B cell (primary cell): ENCODE data around the gene GSTT4. TPM values are rescaled to one million over a fixed set of nuclear protein-coding genes. Genes with fewer than 3 reads are reported as not detected.

ENCODE experiments used
- ATAC-seq: fragments of 200-7000 bp; cut with Tn5 transposase; one replicate; pipeline ENCODE4 v1.10.0; 2021; ENCODE audit warnings: low read depth, mild to moderate bottlenecking, moderate number of reproducible peaks, moderate library complexity
- CTCF ChIA-PET: fragments of 350-600 bp; sonication (Branson Sonifier 250); formaldehyde crosslinking; loops from one replicate; lab custom pipeline; 2021; ENCODE audit warnings: antibody characterized with exemption, inconsistent platforms; lab: Charles Lee
- POLR2A ChIA-PET: fragments of 350-600 bp; sonication (Branson Sonifier 250); formaldehyde crosslinking; loops from one replicate; lab custom pipeline; 2021; ENCODE audit warnings: antibody characterized with exemption; lab: Charles Lee
- DNase-seq: peaks from one replicate; pipeline ENCODE4 v3.0.0; 2013
- H2AFZ ChIP-seq: 2 replicates; pipeline ENCODE4 v1.6.1; 2012; ENCODE audit warnings: mild to moderate bottlenecking, low read depth, low read length; ENCODE audit not compliant: insufficient read depth, poor library complexity, severe bottlenecking
- H3K27ac ChIP-seq, 2 donors: 1 replicate in 1 of 2; 2 replicates in 1 of 2; pipeline ENCODE4 v1.5.1; 2012 to 2013; ENCODE audit warnings: low read length in 2 of 2, mild to moderate bottlenecking in 2 of 2, moderate library complexity in 1 of 2
- H3K27me3 ChIP-seq, 4 experiments: fragments of 200-600 bp in 1 of 4; sonication (generic) in 1 of 4; replicated peaks in 1 of 4; 1 replicate in 2 of 4; 2 replicates in 2 of 4; pipeline versions ENCODE4 v1.6.1 to v1.7.0; 2013 to 2016; ENCODE audit warnings: low read length in 3 of 4, mild to moderate bottlenecking in 2 of 4, mixed read lengths in 1 of 4, moderate library complexity in 1 of 4; ENCODE audit not compliant: insufficient read depth in 4 of 4, control insufficient read depth in 3 of 4; ENCODE audit errors: control extremely low read depth in 1 of 4
- H3K36me3 ChIP-seq, 2 experiments: replicated peaks in 1 of 2; 1 replicate in 1 of 2; 2 replicates in 1 of 2; pipeline versions ENCODE4 v1.6.1 to v1.7.1; 2013; ENCODE audit warnings: low read length in 1 of 2; ENCODE audit not compliant: insufficient read depth in 2 of 2, control insufficient read depth in 1 of 2; ENCODE audit errors: control extremely low read depth in 1 of 2, extremely low read depth in 1 of 2
- H3K4me1 ChIP-seq, 2 donors: fragments of 200-600 bp in 1 of 2; sonication (generic) in 1 of 2; 1 replicate in 1 of 2; 2 replicates in 1 of 2; pipeline versions ENCODE4 v1.5.1 to v1.6.1; 2013 to 2017; ENCODE audit warnings: low read length in 2 of 2; ENCODE audit not compliant: control insufficient read depth in 2 of 2, insufficient read depth in 2 of 2
- H3K4me2 ChIP-seq: replicated peaks from 2 replicates; pipeline ENCODE3; 2012; ENCODE audit warnings: mild to moderate bottlenecking, low read depth, low read length; ENCODE audit not compliant: poor library complexity, severe bottlenecking
- H3K4me3 ChIP-seq, 5 experiments: fragments of 200-600 bp in 1 of 5; sonication (generic) in 1 of 5; 1 replicate in 3 of 5; 2 replicates in 2 of 5; pipeline versions ENCODE4 v1.5.1 to v1.7.0; 2011 to 2016; ENCODE audit warnings: low read length in 4 of 5, mild to moderate bottlenecking in 4 of 5, low read depth in 2 of 5, control low read depth in 1 of 5, moderate library complexity in 1 of 5; ENCODE audit not compliant: insufficient read depth in 1 of 5; ENCODE audit errors: control extremely low read depth in 1 of 5, extremely low read depth in 1 of 5
- H3K79me2 ChIP-seq: fragments of 200-600 bp; sonication (generic); one replicate; pipeline ENCODE4 v1.6.0; 2016; ENCODE audit warnings: low read length; ENCODE audit not compliant: control insufficient read depth, insufficient read depth
- H3K9ac ChIP-seq: fragments of 200-600 bp; sonication (generic); 2 replicates; pipeline ENCODE4 v1.6.1; 2017; ENCODE audit warnings: mild to moderate bottlenecking, low read length, moderate library complexity
- H3K9me3 ChIP-seq, 3 donors: one replicate each; pipeline versions ENCODE4 v1.6.1 to v1.7.1; 2013; ENCODE audit warnings: low read length in 2 of 3; ENCODE audit not compliant: control insufficient read depth in 2 of 3, insufficient read depth in 1 of 3; ENCODE audit errors: control extremely low read depth in 1 of 3
- H4K20me1 ChIP-seq: 2 replicates; pipeline ENCODE4 v1.6.0; 2012; ENCODE audit warnings: mild to moderate bottlenecking, low read length; ENCODE audit not compliant: insufficient read depth, control insufficient read depth, poor library complexity, severe bottlenecking
- H3K27ac Mint-ChIP-seq: one replicate; pipeline ENCODE4 v1.8.0; 2021; ENCODE audit warnings: mixed read lengths
- H3K27me3 Mint-ChIP-seq: one replicate; pipeline ENCODE4 v1.8.0; 2021; ENCODE audit warnings: mixed read lengths
- H3K4me1 Mint-ChIP-seq: one replicate; pipeline ENCODE4 v1.8.0; 2021; ENCODE audit warnings: mixed read lengths
- H3K4me3 Mint-ChIP-seq: one replicate; pipeline ENCODE4 v1.8.0; 2021; ENCODE audit warnings: mixed read lengths
- H3K9me3 Mint-ChIP-seq: one replicate; pipeline ENCODE4 v1.8.0; 2022; ENCODE audit warnings: mixed read lengths; ENCODE audit not compliant: insufficient read depth
- EZH2 ChIP-seq: IDR thresholded peaks from 2 replicates; pipeline ENCODE4 v1.6.1; 2012; ENCODE audit warnings: borderline replicate concordance, low read depth, mild to moderate bottlenecking, moderate library complexity, low read length; ENCODE audit not compliant: insufficient read depth, poor library complexity, severe bottlenecking
- WGBS: methylation state at CpG from one replicate; pipeline ENCODE4 v1.1.5; 2013; ENCODE audit warnings: missing lambda C conversion rate; ENCODE audit not compliant: insufficient coverage; 5-methylcytosine and 5-hydroxymethylcytosine counted together
- intact Hi-C: fragments of 100-400 bp; cut with micrococcal nuclease; formaldehyde crosslinking; loops from one replicate; pipeline ENCODE4 v1.10.0; 2022
- polyA plus RNA-seq: library from polyadenylated mRNA; depleted of rRNA; stranded (reverse); fragments of >200 nt; gene quantifications from 2 replicates; pipeline ENCODE4 v1.2.3, GENCODE V29; 2012
- total RNA-seq, 2 donors: library from RNA; stranded (reverse); fragments of 120-200 nt in 1 of 2; gene quantifications; 1 replicate in 1 of 2; 2 replicates in 1 of 2; pipeline versions ENCODE4 v1.2.3 to v1.2.4, GENCODE V29; 2013 to 2022
- TF ChIP-seq, protein P1 (sequence below): fragments of 200-600 bp; IDR thresholded peaks from one replicate; pipeline ENCODE4 v1.8.0; 2022; ENCODE audit warnings: antibody characterized with exemption, mild to moderate bottlenecking

The GSTT4 gene
- total and polyA plus RNA-seq, 2 donors (not counting 1 experiment from before 2014, with no cell fraction given) = not detected

DNA sequence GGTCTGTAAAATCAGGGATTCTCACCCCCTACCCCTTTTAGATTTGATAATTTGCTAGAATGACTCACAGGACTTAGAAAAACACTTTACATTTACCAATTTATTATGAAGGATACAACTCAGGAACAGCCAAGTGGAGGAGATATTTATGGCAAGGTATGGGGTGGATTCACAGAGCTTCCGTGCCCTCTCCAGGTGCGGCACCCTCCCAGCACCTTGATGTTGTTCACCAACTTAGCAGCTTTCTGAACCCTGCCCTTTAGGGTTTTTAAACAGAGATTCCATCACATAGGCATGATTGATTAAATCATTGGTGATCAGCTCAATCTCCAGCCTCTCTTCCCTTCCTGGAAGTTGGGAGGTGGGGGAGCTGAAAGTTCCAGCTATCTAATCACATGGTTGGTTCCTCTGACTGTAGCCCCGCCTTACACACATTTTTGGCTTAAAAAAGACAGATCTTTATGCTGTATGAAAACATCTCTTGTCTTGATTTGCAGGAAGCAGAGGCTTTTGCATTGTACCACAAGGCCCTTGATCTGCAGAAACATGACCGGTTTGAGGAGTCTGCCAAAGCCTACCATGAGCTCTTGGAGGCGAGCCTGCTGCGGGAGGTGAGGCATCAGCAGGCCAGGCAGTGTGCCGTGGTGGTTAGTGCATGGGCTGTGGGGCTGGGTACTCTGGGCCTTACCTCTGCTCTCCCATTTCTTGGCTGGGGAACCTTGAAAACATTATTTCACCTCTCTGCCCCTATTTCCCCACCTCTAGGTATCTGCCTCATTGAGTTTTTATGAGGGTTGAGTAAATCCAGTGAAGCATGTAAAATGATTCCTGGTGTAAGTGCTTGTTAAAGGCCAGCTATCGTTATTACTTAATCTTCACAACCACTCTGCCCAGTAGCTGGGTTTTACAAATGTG lies 32.9 kb upstream of the GSTT4 start:
- Mint-ChIP-seq H3K4me1 (no peaks in the 10 kb centered on the region), H3K27ac (no peak overlapping the region), H3K9me3 (no peaks in the 10 kb centered on the region), H3K27me3 (no peaks in the 10 kb centered on the region), H3K4me3 (no peak overlapping the region)
- H3K79me2 ChIP-seq = peaks cover 5% of the 10 kb centered on the region
- TF ChIP-seq, protein P1, sequence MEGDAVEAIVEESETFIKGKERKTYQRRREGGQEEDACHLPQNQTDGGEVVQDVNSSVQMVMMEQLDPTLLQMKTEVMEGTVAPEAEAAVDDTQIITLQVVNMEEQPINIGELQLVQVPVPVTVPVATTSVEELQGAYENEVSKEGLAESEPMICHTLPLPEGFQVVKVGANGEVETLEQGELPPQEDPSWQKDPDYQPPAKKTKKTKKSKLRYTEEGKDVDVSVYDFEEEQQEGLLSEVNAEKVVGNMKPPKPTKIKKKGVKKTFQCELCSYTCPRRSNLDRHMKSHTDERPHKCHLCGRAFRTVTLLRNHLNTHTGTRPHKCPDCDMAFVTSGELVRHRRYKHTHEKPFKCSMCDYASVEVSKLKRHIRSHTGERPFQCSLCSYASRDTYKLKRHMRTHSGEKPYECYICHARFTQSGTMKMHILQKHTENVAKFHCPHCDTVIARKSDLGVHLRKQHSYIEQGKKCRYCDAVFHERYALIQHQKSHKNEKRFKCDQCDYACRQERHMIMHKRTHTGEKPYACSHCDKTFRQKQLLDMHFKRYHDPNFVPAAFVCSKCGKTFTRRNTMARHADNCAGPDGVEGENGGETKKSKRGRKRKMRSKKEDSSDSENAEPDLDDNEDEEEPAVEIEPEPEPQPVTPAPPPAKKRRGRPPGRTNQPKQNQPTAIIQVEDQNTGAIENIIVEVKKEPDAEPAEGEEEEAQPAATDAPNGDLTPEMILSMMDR = no peak
- TF ChIP-seq EZH2 = no peak
- intact Hi-C loops = no loop called here
- peaks cover 2 to 63% of the 10 kb centered on the region in 2 experiments for H3K36me3 ChIP-seq
- CTCF ChIA-PET = interaction anchor here (1.4 to 1.5 kb wide), 2 partner anchors 119 to 137 kb away, joined by 3 to 4 read pairs; no protein-coding TSS in a partner anchor
- H4K20me1 ChIP-seq = peaks cover 7% of the 10 kb centered on the region
- no peak overlapping the region for H3K4me2 ChIP-seq
- no peak overlapping the region for H3K27ac ChIP-seq
- POLR2A ChIA-PET = no interaction called here
- H3K4me3 ChIP-seq = no peak overlapping the region
- no peaks in the 10 kb centered on the region for H3K27me3 ChIP-seq
- H3K4me1 ChIP-seq = no peaks in the 10 kb centered on the region
- no peak for ATAC-seq
- 98% methylated on average over 4 of the region's 8 CpGs for WGBS
- H2AFZ ChIP-seq = no peak overlapping the region
- DNase-seq = no peak
- H3K9me3 ChIP-seq = no peaks in the 10 kb centered on the region
- H3K9ac ChIP-seq = no peak overlapping the region

DNA sequence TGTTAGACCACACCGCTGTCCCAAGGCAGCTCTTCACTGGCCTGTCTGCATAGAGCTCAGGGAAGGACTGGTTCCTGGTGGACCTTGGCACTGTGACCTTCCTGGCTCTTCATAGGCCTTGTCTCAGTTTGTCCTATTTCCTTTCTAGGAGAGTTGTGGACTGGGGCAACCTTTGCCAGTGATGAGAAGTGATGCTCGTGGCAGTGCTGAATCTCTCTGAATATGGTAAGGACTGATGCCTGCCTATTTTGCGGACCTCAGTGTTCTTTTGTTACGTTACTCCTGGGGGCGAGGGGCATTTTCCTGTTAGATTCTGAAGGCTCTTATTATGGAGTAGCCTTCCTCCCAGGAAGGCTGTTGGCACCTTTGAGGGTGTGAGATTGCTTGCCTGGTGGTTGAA lies 30.0 kb upstream of the GSTT4 start:
- Histone ChIP-seq H3K79me2 (peaks cover 33% of the 10 kb centered on the region), H3K27ac (no peak overlapping the region), H3K4me1 (no peaks in the 10 kb centered on the region), H3K36me3 (peaks cover 2 to 42% of the 10 kb centered on the region in 2 experiments), H3K4me3 (no peak overlapping the region), H3K9me3 (no peaks in the 10 kb centered on the region), H2AFZ (no peak overlapping the region), H3K27me3 (no peaks in the 10 kb centered on the region), H3K9ac (no peak overlapping the region), H4K20me1 (peaks cover 14% of the 10 kb centered on the region), H3K4me2 (no peak overlapping the region)
- ChIA-PET POLR2A (no interaction called here), CTCF (interaction anchor here (1.2 kb wide), 1 partner anchor 139 kb away, joined by 3 read pairs; no protein-coding TSS in a partner anchor)
- TF ChIP-seq EZH2 = no peak
- TF ChIP-seq, protein P1 = no peak
- intact Hi-C loops = no loop called here
- no peaks in the 10 kb centered on the region for H3K9me3 Mint-ChIP-seq
- H3K27ac Mint-ChIP-seq = no peak overlapping the region
- DNase-seq = no peak
- H3K4me3 Mint-ChIP-seq = no peak overlapping the region
- no peak for ATAC-seq
- no peaks in the 10 kb centered on the region for H3K4me1 Mint-ChIP-seq
- no peaks in the 10 kb centered on the region for H3K27me3 Mint-ChIP-seq
- 100% methylated on average over 3 of the region's 5 CpGs for WGBS
